ENCODE data around the gene HCN1. TPM values are rescaled to one million over a fixed set of nuclear protein-coding genes. Genes with fewer than 3 reads are reported as not detected.
"Not testable (repeated sequence)": the region's sequence is repeated elsewhere in the genome, so short reads cannot be mapped to it uniquely, and the experiment has no call there.

HCN1 gene
- total RNA-seq, 1 experiment from 2014 or later, result not detected

GRCh38 chr5:45617859-45618416 is 78.2 kb downstream of the HCN1 start:
- no peak for DNase-seq (ENCODE audit: low spot score)

DNA sequence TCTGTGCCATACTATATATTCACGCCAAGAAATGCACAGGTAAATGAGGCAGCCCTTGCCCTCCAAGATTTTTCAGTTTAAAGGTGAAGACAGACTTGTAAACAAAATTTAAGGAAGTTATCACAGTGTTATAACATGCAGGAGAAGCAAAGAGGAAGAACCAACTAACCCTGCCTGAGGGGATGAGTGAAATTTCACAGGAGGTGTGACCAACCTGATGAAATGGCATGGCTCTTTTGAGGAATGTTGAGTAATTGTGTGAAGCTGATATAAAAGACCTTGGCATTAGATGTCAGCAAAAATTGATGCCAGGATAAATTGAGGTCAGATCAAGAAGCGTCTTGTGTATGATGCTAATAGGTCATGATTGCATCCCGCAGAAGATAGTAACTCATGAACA is 86.5 kb downstream of the HCN1 start:
- DNase-seq (ENCODE audit: low spot score), result no peak

DNA sequence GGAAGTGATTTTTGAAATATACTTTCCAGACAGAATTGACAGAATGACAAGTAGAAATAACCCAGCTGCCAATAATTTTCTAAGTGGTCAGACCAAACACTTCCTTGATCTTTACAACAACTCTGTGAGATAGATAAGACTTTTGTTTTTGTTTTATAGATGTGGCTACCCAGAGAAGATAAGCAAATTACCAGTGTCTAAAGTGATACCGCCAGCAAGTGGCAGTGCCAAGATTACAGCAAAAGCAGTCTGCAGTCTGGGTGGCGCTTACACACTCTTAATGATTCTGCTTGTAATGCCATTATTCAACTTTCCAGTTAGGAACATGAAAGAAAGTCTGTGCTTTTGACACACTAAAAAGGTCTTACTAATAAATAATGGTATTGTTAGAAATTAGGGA is 92.1 kb downstream of the HCN1 start:
- DNase-seq (ENCODE audit: low spot score), result no peak

GRCh38 chr5:45601424-45601823 is 94.8 kb downstream of the HCN1 start:
- DNase-seq (ENCODE audit: low spot score), result no peak

GRCh38 chr5:45596320-45596719 is 99.9 kb downstream of the HCN1 start:
- no peak for DNase-seq (ENCODE audit: low spot score)

GRCh38 chr5:45586001-45586400 is 110.2 kb downstream of the HCN1 start:
- DNase-seq (ENCODE audit: low spot score), result not testable (repeated sequence)

DNA sequence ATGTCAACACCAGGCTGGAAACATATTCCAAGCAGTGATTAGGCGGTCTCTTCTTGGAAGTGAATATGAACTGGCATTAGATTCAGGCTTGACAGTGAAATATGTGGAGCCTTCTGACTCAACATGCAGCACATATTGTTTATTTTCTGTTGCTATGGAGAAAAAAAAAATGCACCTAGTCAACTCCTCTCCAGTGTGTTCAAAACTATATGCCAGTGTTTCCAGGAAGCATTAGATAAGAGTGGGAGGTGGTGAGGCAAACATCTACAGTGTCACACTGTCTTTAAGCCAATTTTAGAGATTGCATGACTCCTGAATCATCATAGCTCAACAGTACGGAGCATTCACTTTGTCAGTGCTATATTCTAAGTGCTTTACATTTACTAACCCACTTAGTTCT is 117.9 kb downstream of the HCN1 start:
- DNase-seq (ENCODE audit: low spot score), result no peak

DNA sequence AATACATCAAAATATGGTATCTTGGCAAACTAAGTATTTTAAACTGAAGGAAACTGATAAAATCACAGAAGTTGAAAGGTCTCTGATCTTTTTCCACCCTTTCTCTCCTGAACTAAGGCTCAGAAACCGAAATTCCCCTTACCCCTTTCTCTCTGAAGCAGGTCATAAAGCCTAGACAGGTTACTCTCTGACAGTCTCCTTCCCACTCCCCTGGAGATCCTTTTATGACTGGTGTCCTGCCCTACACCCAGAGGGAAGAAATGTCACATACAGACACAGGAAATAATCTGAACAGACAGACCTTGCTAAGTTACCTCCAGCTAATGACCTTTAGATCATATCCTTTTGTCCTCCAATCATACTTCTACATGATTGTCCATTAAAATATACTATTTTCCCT is 127.4 kb downstream of the HCN1 start:
- no peak for DNase-seq (ENCODE audit: low spot score)

- no peak for DNase-seq (ENCODE audit: low spot score)
Measured at GRCh38 chr5:45542421-45542820, 153.8 kb downstream of the HCN1 start.

DNA sequence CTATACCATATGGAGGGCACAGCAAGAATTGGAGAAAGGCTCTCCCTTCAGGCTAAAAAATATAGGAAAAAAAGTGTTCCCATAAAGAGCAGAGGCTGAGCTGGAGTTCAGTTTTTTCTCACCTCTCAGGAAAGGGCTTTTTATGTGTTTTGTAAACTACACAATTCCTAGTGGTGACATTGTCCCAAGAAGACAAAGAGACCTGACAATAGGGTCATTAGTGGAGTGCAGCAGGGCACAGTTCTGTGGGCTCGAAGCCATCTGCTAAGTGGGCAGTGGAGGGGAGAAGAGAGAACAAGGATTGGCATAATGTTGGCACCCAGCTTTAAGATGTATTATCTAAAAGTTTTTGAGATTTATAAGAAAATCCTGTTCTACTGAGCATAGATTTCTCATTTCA is 162.5 kb downstream of the HCN1 start:
- DNase-seq (ENCODE audit: low spot score), result no peak

DNA sequence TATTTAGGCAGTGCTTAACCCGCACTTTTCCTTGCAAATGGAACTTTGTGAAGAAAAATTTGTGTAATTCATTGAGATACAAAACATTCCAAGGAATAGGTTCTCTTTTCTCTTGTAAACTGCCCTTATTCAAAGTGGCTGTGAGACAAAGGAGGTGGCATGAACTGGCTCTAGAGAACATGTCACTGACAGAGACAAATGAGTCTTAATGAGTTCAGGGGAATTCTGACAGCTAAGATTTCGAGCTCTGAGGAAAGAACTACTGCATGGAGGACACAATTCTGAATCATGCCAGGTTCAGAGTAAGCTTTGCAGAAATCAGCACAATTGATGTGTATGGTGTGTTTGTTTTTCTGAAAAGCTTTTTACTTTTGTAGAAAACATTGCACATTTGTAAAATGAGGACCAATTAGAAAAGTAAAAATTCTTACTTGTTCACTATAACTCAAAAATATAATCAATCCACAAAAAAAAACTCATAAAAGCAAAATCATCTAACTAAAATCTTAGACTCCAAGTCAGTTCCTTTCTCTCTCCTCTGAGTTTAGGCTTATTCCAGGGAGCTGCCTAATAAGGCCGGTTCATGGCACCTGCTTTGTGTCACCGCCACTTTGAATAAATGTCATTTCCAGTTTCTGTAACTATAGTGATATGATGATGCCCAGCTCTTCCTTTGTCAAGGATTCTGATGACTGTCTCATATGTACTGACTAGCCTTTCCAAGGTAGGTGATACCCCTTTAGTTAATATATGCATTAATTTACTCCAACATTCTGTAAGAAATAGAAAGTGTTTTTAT is 163.2 kb downstream of the HCN1 start:
- DNase-seq (ENCODE audit: low spot score), result no peak

DNA sequence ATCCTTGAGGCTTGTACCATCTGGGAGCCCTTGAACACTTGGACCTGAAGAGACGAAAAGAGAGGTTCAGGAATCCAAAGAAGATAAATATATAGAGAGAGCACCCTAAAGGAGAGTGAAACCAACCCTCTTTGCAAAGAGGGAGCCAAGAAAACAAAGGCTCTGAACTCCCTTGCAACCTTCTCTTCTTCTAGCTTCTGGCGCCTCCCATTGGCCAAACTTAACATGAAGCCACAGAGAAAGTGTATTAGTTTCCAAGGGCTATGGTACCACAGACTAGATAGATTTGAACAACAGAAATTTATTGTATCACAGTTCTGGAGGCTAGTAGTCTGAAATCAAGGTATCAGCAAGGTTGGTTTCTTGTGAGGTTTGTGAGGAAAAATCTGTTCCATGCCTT is 175.1 kb downstream of the HCN1 start:
- peak; percentile 24 for DNase-seq (ENCODE audit: low spot score)

- DNase-seq (ENCODE audit: low spot score), result no peak
Measured at GRCh38 chr5:45512521-45512920, 183.7 kb downstream of the HCN1 start.

DNA sequence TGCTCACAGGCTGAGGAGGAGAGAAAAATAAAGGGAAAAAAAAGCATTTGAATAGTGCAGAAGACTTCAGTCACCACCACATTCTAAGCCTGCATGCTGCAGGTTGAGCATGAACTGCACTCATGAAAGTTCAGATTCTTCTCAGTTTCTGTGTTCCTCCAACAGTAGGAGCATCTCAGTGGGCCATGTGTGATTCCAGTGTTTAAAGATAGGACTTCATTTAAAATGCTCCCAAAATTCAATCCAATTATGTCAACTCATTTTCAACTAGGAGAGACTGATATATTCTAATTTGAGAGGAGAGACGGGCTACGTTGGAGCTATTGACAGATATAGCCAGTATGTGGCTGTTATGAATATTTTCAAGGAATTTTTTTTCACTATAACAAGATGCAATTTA is 186.8 kb downstream of the HCN1 start:
- DNase-seq (ENCODE audit: low spot score), result no peak

- DNase-seq (ENCODE audit: low spot score), result no peak
Measured at GRCh38 chr5:45508135-45508534, 188.0 kb downstream of the HCN1 start.

GRCh38 chr5:45507178-45507577 is 189.0 kb downstream of the HCN1 start:
- peak; percentile 8 for DNase-seq (ENCODE audit: low spot score)

- not testable (repeated sequence) for DNase-seq (ENCODE audit: low spot score)
Measured at GRCh38 chr5:45499006-45499405, 197.2 kb downstream of the HCN1 start.

DNA sequence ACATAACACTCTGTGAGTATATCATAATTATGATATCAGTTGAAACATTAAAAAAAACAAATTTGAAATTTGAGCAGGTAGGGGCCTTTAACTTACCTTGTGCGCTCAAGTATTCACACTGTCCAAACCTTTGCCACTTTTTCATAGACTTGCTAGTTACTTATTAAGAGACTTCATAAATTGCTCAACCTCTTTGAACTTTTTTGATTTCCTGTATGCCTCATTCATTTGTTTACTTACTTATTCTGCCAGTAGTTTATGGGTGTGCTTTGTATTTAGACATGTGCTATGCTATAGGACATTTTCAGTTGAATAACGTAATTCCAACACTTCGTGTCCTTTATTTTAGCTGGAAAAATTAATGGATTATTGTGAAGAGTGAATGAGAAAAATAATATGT is 204.8 kb downstream of the HCN1 start:
- no peak for DNase-seq (ENCODE audit: low spot score)

- DNase-seq (ENCODE audit: low spot score), result no peak
Measured at GRCh38 chr5:45484781-45485180, 211.4 kb downstream of the HCN1 start.

- no peak for DNase-seq (ENCODE audit: low spot score)
Measured at GRCh38 chr5:45454114-45454513, 242.1 kb downstream of the HCN1 start.

GRCh38 chr5:45444856-45445255 is 251.3 kb downstream of the HCN1 start:
- DNase-seq (ENCODE audit: low spot score), result not testable (repeated sequence)

DNA sequence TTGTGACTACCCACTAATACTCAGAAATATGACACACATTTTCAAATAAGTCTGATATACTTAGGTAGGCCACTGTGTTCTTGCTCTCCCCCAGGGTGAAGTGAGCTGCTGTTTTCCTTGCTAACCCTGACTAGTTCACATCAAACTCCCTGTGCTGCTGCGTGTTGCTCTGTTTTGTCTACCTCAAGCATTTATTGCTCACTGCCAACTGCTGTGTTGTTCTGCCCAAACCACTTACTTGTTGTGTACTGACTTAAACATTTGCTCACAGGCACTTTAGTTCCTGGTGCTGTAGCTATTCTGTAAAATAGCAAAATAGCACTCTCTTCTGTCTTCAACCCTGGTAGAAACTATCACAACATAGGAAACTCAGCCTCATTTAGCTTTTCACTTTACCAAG is 255.7 kb downstream of the HCN1 start:
- DNase-seq (ENCODE audit: low spot score), result no peak

DNA sequence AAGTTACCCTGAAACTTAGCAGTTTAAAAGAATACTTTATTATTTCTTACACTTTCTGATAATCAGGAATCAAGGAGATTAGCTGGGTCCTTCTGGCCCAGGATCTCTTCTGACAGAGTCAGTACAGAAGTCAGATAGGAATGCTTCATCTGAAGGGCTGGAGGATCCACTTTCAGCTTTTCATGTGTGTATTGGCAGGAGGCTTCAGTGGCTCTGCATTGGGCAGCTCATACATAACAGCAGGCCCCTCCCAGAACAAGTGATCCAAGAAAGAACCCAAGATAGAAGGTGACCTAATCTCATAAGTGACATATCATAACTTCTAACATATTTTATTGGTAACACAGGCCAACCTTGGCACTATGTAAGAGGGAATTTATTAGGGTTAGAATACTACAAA is 258.4 kb downstream of the HCN1 start:
- DNase-seq (ENCODE audit: low spot score), result no peak
